Esophagus (tissue), 2 donors: Measurements from ENCODE around the gene TDRKH. TPM values are rescaled to one million over a fixed set of nuclear protein-coding genes. Genes with fewer than 3 reads are reported as not detected.

Experiments
- H3K27ac ChIP-seq, 2 donors: one replicate each; pipeline ENCODE4 v1.5.1; 2013; ENCODE audit warnings: low read depth in 2 of 2, mild to moderate bottlenecking in 2 of 2, inconsistent platforms in 1 of 2, low read length in 1 of 2, moderate library complexity in 1 of 2
- H3K27me3 ChIP-seq, 2 donors: one replicate each; pipeline ENCODE4 v1.6.1; 2013; ENCODE audit warnings: low read length in 2 of 2, control low read depth in 1 of 2, mild to moderate bottlenecking in 1 of 2; ENCODE audit not compliant: insufficient read depth in 2 of 2, control insufficient read depth in 1 of 2
- H3K36me3 ChIP-seq, 2 donors: one replicate each; pipeline ENCODE4 v1.6.1; 2013; ENCODE audit warnings: low read length in 1 of 2; ENCODE audit not compliant: control insufficient read depth in 2 of 2, insufficient read depth in 2 of 2
- H3K4me1 ChIP-seq, 2 donors: one replicate each; pipeline ENCODE4 v1.6.1; 2013; ENCODE audit warnings: low read length in 1 of 2; ENCODE audit not compliant: control insufficient read depth in 2 of 2, insufficient read depth in 2 of 2
- H3K4me3 ChIP-seq, 2 donors: one replicate each; pipeline ENCODE4 v1.5.1; 2013; ENCODE audit warnings: low read length in 2 of 2, mild to moderate bottlenecking in 2 of 2, low read depth in 1 of 2, moderate library complexity in 1 of 2
- H3K9me3 ChIP-seq, 2 donors: one replicate each; pipeline ENCODE4 v1.6.1; 2013; ENCODE audit warnings: mild to moderate bottlenecking in 2 of 2, low read depth in 1 of 2, low read length in 1 of 2, moderate library complexity in 1 of 2; ENCODE audit not compliant: control insufficient read depth in 2 of 2, insufficient read depth in 1 of 2
- WGBS, 2 donors: extraction: QIAGEN DNeasy Blood & Tissue Kit; methylation state at CpG; one replicate each; pipeline ENCODE4 v1.1.7; 2013; 5-methylcytosine and 5-hydroxymethylcytosine counted together
- polyA plus RNA-seq, 2 donors: library from polyadenylated mRNA; stranded (reverse); fragments of 200-250 nt; gene quantifications; one replicate each; pipeline ENCODE4 v1.2.3, GENCODE V29; 2013
- donor health status: healthy with polysubstance abuse.
- donor health status: Bipolar disorder and iron deficiency.

TDRKH gene
- 1 to 10 TPM; 1.1 to 1.5 TPM for polyA plus RNA-seq

- WGBS, 2 donors = 1% methylated on average over 58 of the region's 58 CpGs
- Histone ChIP-seq H3K27me3 (no peaks in the 10 kb centered on the region), H3K4me1 (peaks cover 0 to 7% of the 10 kb centered on the region in 2 donors), H3K9me3 (no peaks in the 10 kb centered on the region), H3K4me3 (peak within 1 kb of the TSS; percentile 67 to 92), H3K27ac (peak within 1 kb of the TSS; percentile 23 to 38), H3K36me3 (no peaks in the 10 kb centered on the region)
Observed at GRCh38 chr1:151790071-151790939, at the start of gene TDRKH. Gene TDRKH, minus strand, starts transcription at chr1:151790500. Its CDS starts 7,478 bp downstream, at chr1:151783022.

GRCh38 chr1:151839457-151840403 lies 49.4 kb upstream of the TDRKH start, which contains the start of gene C2CD4D:
Gene C2CD4D, minus strand, starts transcription at chr1:151839820. Its CDS starts 831 bp downstream, at chr1:151838989.
- Histone ChIP-seq H3K4me3 (peak within 1 kb of the TSS; percentile 47 to 58), H3K27ac (peak within 1 kb of the TSS; percentile 67 to 73), H3K36me3 (no peaks in the 10 kb centered on the region), H3K4me1 (peaks cover 0 to 15% of the 10 kb centered on the region in 2 donors), H3K27me3 (no peaks in the 10 kb centered on the region), H3K9me3 (no peaks in the 10 kb centered on the region)
- WGBS, 2 donors = 5 to 7% methylated on average over 47 of the region's 47 CpGs

DNA sequence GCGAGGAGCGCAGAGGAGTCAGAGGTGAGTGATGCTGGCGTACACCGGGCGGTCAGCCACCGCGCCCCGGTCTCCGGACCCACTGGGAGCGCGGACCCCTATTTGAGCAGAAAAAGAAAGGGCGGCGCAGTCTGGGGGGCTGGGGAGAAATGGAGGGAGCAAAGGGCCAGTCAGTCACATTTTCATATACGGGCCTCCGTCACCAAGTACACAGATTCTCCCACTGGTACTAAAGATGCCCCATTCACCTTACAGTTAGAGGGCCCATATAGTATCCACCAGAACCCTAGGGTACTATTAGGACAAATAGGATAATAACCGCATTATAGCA lies 48.7 kb upstream of the TDRKH start:
- Histone ChIP-seq H3K36me3 (no peaks in the 10 kb centered on the region), H3K9me3 (no peaks in the 10 kb centered on the region), H3K27ac (peak overlapping the region in 1 of 2 donors; percentile 26), H3K27me3 (no peaks in the 10 kb centered on the region), H3K4me1 (peaks cover 0 to 15% of the 10 kb centered on the region in 2 donors), H3K4me3 (peak overlapping the region; percentile 47 to 58)
- 38 to 56% methylated on average over 13 to 16 of the region's 16 CpGs for WGBS, 2 donors

DNA sequence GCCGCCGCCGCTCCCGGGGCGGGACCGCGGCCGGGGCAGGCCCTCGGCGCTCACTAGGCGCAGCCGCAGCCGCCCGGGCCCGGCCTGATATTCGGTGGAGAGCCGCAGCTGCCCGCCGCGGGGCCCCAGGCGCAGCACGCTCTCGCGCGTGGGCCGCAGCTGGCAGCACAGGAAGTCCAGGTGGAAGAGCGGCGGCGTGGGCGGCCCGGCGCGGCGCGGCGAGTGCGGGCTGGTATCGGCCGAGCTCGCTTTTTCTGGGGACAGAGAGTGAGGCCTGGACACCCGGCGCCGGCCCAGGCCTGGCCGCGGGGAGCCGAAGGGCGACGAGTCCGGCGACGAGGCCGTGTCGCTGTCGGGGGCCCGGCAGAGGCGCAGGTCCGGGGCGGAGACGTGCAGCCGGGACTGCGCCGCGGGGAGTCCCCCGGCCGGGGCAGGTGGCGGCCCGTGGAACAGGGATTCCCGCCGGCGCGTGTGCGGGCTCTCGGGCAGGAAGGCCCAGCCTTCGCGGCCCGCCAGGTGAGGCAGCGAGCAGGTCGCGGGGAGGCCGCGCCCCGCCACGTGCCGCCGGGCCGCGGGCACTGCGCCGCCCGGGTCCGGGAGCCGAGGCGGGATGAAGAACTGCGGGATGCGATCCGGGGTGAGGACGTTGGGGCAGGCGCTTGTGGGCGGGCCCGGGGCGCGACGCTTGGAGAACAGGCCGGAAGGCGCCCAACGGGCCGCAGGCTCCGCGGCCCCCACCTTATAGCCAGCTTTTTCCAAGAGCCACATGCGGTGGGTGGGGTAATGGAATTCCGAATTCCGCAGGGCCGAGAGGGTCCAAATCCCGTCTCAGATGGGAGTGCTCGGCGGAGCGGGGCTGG lies 48.2 kb upstream of the TDRKH start:
- 27 to 30% methylated on average over 101 to 117 of the region's 117 CpGs for WGBS, 2 donors
- peak overlapping the region; percentile 27 to 47 for H3K4me3 ChIP-seq
- H3K27ac ChIP-seq = peak overlapping the region; percentile 15 to 26
- no peaks in the 10 kb centered on the region for H3K9me3 ChIP-seq
- H3K27me3 ChIP-seq = no peaks in the 10 kb centered on the region
- H3K4me1 ChIP-seq = peaks cover 0 to 15% of the 10 kb centered on the region in 2 donors
- H3K36me3 ChIP-seq = no peaks in the 10 kb centered on the region

GRCh38 chr1:151837884-151838221 lies 47.6 kb upstream of the TDRKH start:
- H3K9me3 ChIP-seq = no peaks in the 10 kb centered on the region
- H3K4me3 ChIP-seq = peak overlapping the region in 1 of 2 donors; percentile 47
- H3K27me3 ChIP-seq = no peaks in the 10 kb centered on the region
- peaks cover 0 to 17% of the 10 kb centered on the region in 2 donors for H3K4me1 ChIP-seq
- H3K36me3 ChIP-seq = no peaks in the 10 kb centered on the region
- H3K27ac ChIP-seq = no peak overlapping the region
- 40 to 42% methylated on average over 24 to 26 of the region's 26 CpGs for WGBS, 2 donors

DNA sequence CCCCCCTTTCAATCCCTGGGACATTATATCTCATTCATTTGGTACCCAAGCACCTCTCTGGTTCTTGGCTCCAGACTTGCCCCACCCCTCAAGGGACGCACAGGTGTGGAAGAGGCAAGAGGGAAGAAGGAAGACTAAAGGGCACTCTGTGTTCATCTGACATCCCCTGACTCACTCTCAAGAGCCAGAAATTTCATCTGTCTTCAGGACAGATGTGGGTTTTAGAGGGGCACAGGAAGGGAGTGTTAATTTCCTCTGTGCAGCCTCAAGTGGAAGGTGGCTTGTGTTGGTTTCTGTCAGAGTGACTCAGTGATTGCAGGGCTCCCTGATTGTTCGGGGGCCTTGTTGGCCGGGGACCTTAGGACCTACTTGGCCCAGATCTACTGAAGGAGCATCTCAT lies 46.9 kb upstream of the TDRKH start:
- WGBS, 2 donors = 50 to 53% methylated on average over 3 of the region's 3 CpGs
- Histone ChIP-seq H3K4me1 (peaks cover 0 to 22% of the 10 kb centered on the region in 2 donors), H3K4me3 (no peak overlapping the region), H3K27ac (peak overlapping the region; percentile 0 to 67), H3K27me3 (no peaks in the 10 kb centered on the region), H3K36me3 (no peaks in the 10 kb centered on the region), H3K9me3 (no peaks in the 10 kb centered on the region)

DNA sequence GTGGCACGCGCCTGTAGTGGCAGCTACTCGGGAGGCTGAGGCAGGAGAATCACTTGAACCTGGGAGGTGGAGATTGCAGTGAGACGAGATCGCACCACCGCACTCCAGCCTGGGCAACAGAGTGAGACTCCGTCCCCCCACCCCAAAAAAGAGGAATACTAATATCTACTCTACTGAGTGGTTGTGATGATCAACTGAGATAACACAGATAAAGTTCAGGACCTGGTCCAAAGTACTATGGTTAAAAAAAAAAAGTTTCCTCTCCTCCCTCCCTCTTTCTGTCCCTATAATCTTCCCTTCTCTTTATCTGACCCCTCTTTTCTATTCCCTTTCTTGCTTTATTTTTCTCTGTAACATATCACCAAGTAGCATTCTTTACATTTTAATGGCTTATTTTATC lies 45.3 kb upstream of the TDRKH start:
- WGBS, 2 donors = 97 to 98% methylated on average over 7 of the region's 7 CpGs
- Histone ChIP-seq H3K4me3 (no peak overlapping the region), H3K36me3 (no peaks in the 10 kb centered on the region), H3K27me3 (no peaks in the 10 kb centered on the region), H3K9me3 (no peaks in the 10 kb centered on the region), H3K27ac (no peak overlapping the region), H3K4me1 (peaks cover 0 to 31% of the 10 kb centered on the region in 2 donors)

DNA sequence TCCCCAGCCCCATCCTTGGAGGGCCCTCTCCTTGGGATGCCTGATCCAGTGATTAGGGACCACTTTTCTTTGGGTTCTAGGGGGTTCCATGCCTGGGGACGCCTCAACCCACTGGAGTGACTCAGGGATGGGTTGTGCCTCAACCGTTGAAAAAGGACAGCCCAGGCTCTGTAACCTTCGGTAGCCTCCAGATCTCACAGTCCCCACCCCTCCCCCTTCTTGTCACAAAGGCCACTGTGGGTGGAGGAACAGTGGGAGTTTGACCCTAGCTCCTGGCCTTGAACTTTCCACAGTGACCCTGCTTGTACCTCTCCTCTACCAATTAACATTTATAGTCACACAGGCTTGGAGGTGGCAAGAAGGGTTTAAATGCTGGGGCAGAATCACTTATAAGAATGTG lies 43.9 kb upstream of the TDRKH start:
- Histone ChIP-seq H3K27me3 (no peaks in the 10 kb centered on the region), H3K36me3 (no peaks in the 10 kb centered on the region), H3K4me3 (no peak overlapping the region), H3K9me3 (no peaks in the 10 kb centered on the region), H3K4me1 (peaks cover 0 to 22% of the 10 kb centered on the region in 2 donors), H3K27ac (no peak overlapping the region)
- 42 to 69% methylated on average over 3 of the region's 3 CpGs for WGBS, 2 donors
